HEK293 (cell line): Measurements from ENCODE around the gene SLC25A30.
"Not testable (repeated sequence)": the region's sequence is repeated elsewhere in the genome, so short reads cannot be mapped to it uniquely, and the experiment has no call there.

Experiments
- GLI2 ChIP-seq: fragments of 450-650 bp; formaldehyde crosslinking; IDR thresholded peaks from 2 replicates; pipeline ENCODE4; 2017; ENCODE audit warnings: missing biosample characterization, missing genetic modification characterization, low read depth, borderline replicate concordance
- ZFP37 ChIP-seq: fragments of 450-650 bp; formaldehyde crosslinking; IDR thresholded peaks from 2 replicates; pipeline ENCODE4 v1.5.1; 2016; ENCODE audit warnings: missing biosample characterization, missing genetic modification characterization
- ZNF114 ChIP-seq: fragments of 450-650 bp; formaldehyde crosslinking; IDR thresholded peaks from 2 replicates; pipeline ENCODE4 v1.5.0; 2017; ENCODE audit warnings: missing biosample characterization, missing genetic modification characterization
- ZNF121 ChIP-seq: fragments of 450-650 bp; formaldehyde crosslinking; IDR thresholded peaks from 2 replicates; pipeline ENCODE4 v1.5.1; 2016; ENCODE audit warnings: missing biosample characterization, missing genetic modification characterization
- ZNF366 ChIP-seq: fragments of 450-650 bp; formaldehyde crosslinking; conservative IDR thresholded peaks from 2 replicates; pipeline ENCODE4 v1.5.1; 2016; ENCODE audit warnings: missing biosample characterization, missing genetic modification characterization
- ZNF768 ChIP-seq: fragments of 450-650 bp; formaldehyde crosslinking; IDR thresholded peaks from 2 replicates; pipeline ENCODE4 v1.5.1; 2018; ENCODE audit warnings: missing biosample characterization, mild to moderate bottlenecking, missing genetic modification characterization
- ZNF785 ChIP-seq: fragments of 450-650 bp; formaldehyde crosslinking; IDR thresholded peaks from 2 replicates; pipeline ENCODE4 v1.5.1; 2016; ENCODE audit warnings: missing biosample characterization, missing genetic modification characterization
- TF ChIP-seq, protein P1 (sequence below): fragments of 450-650 bp; formaldehyde crosslinking; IDR thresholded peaks from 2 replicates; pipeline ENCODE4 v1.5.1; 2016; ENCODE audit warnings: missing biosample characterization, missing genetic modification characterization
- TF ChIP-seq, protein P2 (sequence below): fragments of 450-650 bp; formaldehyde crosslinking; IDR thresholded peaks from 2 replicates; pipeline ENCODE4 v1.5.1; 2016; ENCODE audit warnings: missing biosample characterization, missing genetic modification characterization
- TF ChIP-seq, protein P3 (sequence below): fragments of 450-650 bp; formaldehyde crosslinking; IDR thresholded peaks from 2 replicates; pipeline ENCODE4 v1.5.1; 2016; ENCODE audit warnings: missing biosample characterization, missing genetic modification characterization
- TF ChIP-seq, protein P4 (sequence below): fragments of 450-650 bp; formaldehyde crosslinking; IDR thresholded peaks from 2 replicates; pipeline ENCODE4 v1.5.1; 2016; ENCODE audit warnings: missing biosample characterization, missing genetic modification characterization
- TF ChIP-seq, protein P5 (sequence below): fragments of 450-650 bp; formaldehyde crosslinking; IDR thresholded peaks from 2 replicates; pipeline ENCODE4 v1.5.1; 2016; ENCODE audit warnings: missing biosample characterization, missing genetic modification characterization
- TF ChIP-seq, protein P6 (sequence below): fragments of 450-650 bp; formaldehyde crosslinking; conservative IDR thresholded peaks from 2 replicates; pipeline ENCODE4 v1.5.1; 2016; ENCODE audit warnings: low read depth, missing biosample characterization, missing genetic modification characterization
- TF ChIP-seq, protein P7 (sequence below): fragments of 450-650 bp; formaldehyde crosslinking; IDR thresholded peaks from 2 replicates; pipeline ENCODE4 v1.5.1; 2016; ENCODE audit warnings: missing biosample characterization, missing genetic modification characterization

DNA sequence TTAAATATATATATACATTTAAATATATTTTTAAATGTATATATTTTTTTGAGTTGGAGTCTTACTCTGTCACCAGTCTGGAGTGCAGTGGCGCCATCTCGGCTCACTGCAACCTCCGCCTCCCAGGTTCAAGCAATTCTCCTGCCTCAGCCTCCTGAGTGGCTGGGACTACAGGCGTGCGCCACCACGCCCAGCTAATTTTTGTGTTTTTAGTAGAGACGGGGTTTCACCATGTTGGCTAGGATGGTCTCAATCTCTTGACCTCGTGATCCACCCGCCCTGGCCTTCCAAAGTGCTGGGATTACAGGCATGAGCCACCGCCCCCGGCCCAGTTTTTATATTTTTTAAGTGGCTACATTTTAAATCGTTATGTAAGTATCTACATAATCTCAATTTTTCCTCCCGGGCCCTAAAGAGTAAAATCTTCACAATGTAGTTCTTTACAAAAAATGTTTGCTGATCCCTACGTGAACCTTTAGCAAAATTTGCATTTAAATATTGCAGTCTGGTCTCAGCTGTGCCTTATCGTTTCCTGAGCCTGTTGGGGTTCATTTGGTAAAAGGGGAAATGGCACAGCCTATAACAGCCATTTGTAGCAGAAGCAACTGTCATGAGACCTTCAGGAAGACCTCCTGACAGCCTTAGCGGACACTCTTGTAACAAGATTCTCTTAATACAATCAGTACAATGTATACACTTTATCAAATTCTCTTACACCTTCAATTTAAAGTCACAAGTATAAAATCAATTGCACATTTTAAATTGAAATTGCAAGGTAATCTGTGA, 8.1 kb upstream of the SLC25A30 start:
- not testable (repeated sequence) for TF ChIP-seq ZFP37 (tag by site-specific recombination); ZNF366 (tag by site-specific recombination); GLI2 (tag by site-specific recombination); ZNF114 (tag by site-specific recombination); ZNF785 (tag by site-specific recombination); ZNF768; ZNF121 (tag by site-specific recombination)
- TF ChIP-seq, protein P1, sequence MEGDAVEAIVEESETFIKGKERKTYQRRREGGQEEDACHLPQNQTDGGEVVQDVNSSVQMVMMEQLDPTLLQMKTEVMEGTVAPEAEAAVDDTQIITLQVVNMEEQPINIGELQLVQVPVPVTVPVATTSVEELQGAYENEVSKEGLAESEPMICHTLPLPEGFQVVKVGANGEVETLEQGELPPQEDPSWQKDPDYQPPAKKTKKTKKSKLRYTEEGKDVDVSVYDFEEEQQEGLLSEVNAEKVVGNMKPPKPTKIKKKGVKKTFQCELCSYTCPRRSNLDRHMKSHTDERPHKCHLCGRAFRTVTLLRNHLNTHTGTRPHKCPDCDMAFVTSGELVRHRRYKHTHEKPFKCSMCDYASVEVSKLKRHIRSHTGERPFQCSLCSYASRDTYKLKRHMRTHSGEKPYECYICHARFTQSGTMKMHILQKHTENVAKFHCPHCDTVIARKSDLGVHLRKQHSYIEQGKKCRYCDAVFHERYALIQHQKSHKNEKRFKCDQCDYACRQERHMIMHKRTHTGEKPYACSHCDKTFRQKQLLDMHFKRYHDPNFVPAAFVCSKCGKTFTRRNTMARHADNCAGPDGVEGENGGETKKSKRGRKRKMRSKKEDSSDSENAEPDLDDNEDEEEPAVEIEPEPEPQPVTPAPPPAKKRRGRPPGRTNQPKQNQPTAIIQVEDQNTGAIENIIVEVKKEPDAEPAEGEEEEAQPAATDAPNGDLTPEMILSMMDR (tag by site-specific recombination) = not testable (repeated sequence)
- TF ChIP-seq, protein P2, sequence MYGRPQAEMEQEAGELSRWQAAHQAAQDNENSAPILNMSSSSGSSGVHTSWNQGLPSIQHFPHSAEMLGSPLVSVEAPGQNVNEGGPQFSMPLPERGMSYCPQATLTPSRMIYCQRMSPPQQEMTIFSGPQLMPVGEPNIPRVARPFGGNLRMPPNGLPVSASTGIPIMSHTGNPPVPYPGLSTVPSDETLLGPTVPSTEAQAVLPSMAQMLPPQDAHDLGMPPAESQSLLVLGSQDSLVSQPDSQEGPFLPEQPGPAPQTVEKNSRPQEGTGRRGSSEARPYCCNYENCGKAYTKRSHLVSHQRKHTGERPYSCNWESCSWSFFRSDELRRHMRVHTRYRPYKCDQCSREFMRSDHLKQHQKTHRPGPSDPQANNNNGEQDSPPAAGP (tag by site-specific recombination) = not testable (repeated sequence)
- TF ChIP-seq, protein P3, sequence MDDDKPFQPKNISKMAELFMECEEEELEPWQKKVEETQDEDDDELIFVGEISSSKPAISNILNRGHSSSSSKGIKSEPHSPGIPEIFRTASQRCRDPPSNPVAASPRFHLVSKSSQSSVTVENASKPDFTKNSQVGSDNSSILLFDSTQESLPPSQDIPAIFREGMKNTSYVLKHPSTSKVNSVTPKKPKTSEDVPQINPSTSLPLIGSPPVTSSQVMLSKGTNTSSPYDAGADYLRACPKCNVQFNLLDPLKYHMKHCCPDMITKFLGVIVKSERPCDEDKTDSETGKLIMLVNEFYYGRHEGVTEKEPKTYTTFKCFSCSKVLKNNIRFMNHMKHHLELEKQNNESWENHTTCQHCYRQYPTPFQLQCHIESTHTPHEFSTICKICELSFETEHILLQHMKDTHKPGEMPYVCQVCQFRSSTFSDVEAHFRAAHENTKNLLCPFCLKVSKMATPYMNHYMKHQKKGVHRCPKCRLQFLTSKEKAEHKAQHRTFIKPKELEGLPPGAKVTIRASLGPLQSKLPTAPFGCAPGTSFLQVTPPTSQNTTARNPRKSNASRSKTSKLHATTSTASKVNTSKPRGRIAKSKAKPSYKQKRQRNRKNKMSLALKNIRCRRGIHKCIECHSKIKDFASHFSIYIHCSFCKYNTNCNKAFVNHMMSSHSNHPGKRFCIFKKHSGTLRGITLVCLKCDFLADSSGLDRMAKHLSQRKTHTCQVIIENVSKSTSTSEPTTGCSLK (tag by site-specific recombination) = not testable (repeated sequence)
- TF ChIP-seq, protein P4, sequence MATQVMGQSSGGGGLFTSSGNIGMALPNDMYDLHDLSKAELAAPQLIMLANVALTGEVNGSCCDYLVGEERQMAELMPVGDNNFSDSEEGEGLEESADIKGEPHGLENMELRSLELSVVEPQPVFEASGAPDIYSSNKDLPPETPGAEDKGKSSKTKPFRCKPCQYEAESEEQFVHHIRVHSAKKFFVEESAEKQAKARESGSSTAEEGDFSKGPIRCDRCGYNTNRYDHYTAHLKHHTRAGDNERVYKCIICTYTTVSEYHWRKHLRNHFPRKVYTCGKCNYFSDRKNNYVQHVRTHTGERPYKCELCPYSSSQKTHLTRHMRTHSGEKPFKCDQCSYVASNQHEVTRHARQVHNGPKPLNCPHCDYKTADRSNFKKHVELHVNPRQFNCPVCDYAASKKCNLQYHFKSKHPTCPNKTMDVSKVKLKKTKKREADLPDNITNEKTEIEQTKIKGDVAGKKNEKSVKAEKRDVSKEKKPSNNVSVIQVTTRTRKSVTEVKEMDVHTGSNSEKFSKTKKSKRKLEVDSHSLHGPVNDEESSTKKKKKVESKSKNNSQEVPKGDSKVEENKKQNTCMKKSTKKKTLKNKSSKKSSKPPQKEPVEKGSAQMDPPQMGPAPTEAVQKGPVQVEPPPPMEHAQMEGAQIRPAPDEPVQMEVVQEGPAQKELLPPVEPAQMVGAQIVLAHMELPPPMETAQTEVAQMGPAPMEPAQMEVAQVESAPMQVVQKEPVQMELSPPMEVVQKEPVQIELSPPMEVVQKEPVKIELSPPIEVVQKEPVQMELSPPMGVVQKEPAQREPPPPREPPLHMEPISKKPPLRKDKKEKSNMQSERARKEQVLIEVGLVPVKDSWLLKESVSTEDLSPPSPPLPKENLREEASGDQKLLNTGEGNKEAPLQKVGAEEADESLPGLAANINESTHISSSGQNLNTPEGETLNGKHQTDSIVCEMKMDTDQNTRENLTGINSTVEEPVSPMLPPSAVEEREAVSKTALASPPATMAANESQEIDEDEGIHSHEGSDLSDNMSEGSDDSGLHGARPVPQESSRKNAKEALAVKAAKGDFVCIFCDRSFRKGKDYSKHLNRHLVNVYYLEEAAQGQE (tag by site-specific recombination) = not testable (repeated sequence)
- TF ChIP-seq, protein P5, sequence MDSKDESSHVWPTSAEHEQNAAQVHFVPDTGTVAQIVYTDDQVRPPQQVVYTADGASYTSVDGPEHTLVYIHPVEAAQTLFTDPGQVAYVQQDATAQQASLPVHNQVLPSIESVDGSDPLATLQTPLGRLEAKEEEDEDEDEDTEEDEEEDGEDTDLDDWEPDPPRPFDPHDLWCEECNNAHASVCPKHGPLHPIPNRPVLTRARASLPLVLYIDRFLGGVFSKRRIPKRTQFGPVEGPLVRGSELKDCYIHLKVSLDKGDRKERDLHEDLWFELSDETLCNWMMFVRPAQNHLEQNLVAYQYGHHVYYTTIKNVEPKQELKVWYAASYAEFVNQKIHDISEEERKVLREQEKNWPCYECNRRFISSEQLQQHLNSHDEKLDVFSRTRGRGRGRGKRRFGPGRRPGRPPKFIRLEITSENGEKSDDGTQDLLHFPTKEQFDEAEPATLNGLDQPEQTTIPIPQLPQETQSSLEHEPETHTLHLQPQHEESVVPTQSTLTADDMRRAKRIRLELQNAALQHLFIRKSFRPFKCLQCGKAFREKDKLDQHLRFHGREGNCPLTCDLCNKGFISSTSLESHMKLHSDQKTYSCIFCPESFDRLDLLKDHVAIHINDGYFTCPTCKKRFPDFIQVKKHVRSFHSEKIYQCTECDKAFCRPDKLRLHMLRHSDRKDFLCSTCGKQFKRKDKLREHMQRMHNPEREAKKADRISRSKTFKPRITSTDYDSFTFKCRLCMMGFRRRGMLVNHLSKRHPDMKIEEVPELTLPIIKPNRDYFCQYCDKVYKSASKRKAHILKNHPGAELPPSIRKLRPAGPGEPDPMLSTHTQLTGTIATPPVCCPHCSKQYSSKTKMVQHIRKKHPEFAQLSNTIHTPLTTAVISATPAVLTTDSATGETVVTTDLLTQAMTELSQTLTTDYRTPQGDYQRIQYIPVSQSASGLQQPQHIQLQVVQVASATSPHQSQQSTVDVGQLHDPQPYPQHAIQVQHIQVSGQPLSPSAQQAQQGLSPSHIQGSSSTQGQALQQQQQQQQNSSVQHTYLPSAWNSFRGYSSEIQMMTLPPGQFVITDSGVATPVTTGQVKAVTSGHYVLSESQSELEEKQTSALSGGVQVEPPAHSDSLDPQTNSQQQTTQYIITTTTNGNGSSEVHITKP (tag by site-specific recombination) = not testable (repeated sequence)
- TF ChIP-seq, protein P6, sequence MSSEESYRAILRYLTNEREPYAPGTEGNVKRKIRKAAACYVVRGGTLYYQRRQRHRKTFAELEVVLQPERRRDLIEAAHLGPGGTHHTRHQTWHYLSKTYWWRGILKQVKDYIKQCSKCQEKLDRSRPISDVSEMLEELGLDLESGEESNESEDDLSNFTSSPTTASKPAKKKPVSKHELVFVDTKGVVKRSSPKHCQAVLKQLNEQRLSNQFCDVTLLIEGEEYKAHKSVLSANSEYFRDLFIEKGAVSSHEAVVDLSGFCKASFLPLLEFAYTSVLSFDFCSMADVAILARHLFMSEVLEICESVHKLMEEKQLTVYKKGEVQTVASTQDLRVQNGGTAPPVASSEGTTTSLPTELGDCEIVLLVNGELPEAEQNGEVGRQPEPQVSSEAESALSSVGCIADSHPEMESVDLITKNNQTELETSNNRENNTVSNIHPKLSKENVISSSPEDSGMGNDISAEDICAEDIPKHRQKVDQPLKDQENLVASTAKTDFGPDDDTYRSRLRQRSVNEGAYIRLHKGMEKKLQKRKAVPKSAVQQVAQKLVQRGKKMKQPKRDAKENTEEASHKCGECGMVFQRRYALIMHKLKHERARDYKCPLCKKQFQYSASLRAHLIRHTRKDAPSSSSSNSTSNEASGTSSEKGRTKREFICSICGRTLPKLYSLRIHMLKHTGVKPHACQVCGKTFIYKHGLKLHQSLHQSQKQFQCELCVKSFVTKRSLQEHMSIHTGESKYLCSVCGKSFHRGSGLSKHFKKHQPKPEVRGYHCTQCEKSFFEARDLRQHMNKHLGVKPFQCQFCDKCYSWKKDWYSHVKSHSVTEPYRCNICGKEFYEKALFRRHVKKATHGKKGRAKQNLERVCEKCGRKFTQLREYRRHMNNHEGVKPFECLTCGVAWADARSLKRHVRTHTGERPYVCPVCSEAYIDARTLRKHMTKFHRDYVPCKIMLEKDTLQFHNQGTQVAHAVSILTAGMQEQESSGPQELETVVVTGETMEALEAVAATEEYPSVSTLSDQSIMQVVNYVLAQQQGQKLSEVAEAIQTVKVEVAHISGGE = not testable (repeated sequence)
- TF ChIP-seq, protein P7, sequence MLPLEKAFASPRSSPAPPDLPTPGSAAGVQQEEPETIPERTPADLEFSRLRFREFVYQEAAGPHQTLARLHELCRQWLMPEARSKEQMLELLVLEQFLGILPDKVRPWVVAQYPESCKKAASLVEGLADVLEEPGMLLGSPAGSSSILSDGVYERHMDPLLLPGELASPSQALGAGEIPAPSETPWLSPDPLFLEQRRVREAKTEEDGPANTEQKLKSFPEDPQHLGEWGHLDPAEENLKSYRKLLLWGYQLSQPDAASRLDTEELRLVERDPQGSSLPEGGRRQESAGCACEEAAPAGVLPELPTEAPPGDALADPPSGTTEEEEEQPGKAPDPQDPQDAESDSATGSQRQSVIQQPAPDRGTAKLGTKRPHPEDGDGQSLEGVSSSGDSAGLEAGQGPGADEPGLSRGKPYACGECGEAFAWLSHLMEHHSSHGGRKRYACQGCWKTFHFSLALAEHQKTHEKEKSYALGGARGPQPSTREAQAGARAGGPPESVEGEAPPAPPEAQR (tag by site-specific recombination) = not testable (repeated sequence)
